Ovary (tissue), 9 donors: ENCODE data around the gene PRR18. TPM values are rescaled to one million over a fixed set of nuclear protein-coding genes. Genes with fewer than 3 reads are reported as not detected.

ENCODE experiments used
- DNase-seq, 5 donors: peaks; one replicate each; pipeline ENCODE4 v3.0.0-alpha.2; 2019 to 2020
- H3K27ac ChIP-seq, 2 donors: fragments of 200-600 bp; one replicate each; pipeline versions ENCODE4 v1.5.1 to v1.8.0; 2019 to 2022
- H3K27me3 ChIP-seq: fragments of 200-600 bp; one replicate; pipeline ENCODE4 v1.8.0; 2022
- H3K36me3 ChIP-seq: fragments of 200-600 bp; sonication (generic); one replicate; pipeline ENCODE4 v1.5.1; 2019
- H3K4me1 ChIP-seq: one replicate; pipeline ENCODE4 v1.8.1; 2013; ENCODE audit warnings: mild to moderate bottlenecking, moderate library complexity; ENCODE audit not compliant: insufficient read depth
- H3K4me3 ChIP-seq: fragments of 200-600 bp; sonication (generic); one replicate; pipeline ENCODE4 v1.5.1; 2017
- H3K9me3 ChIP-seq, 2 donors: fragments of 200-600 bp in 1 of 2; sonication (generic) in 1 of 2; one replicate each; pipeline versions ENCODE4 v1.5.1 to v1.8.1; 2013 to 2019; ENCODE audit warnings: mild to moderate bottlenecking in 1 of 2, moderate library complexity in 1 of 2
- CTCF ChIP-seq, 3 donors: fragments of 450-650 bp in 2 of 3; fragments of 200-600 bp in 1 of 3; IDR thresholded peaks; one replicate each; pipeline versions ENCODE4 v1.5.1 to v1.8.0; 2016 to 2022; ENCODE audit warnings: antibody characterized with exemption in 3 of 3, mild to moderate bottlenecking in 1 of 3
- EP300 ChIP-seq: sonication (generic); formaldehyde crosslinking; IDR thresholded peaks from one replicate; pipeline ENCODE4 v1.6.1; 2017; ENCODE audit warnings: antibody characterized with exemption
- POLR2A ChIP-seq: fragments of 450-650 bp; IDR thresholded peaks from one replicate; pipeline ENCODE4 v1.6.1; 2017; ENCODE audit warnings: antibody characterized with exemption, mild to moderate bottlenecking, moderate library complexity
- WGBS, 3 donors: extraction: QIAGEN DNeasy Blood & Tissue Kit in 1 of 3; methylation state at CpG; one replicate each; pipeline versions ENCODE4 v1.1.5 to v1.1.7; 2013 to 2017; 5-methylcytosine and 5-hydroxymethylcytosine counted together
- intact Hi-C, 4 donors: fragments of 100-400 bp; cut with DNase I; formaldehyde crosslinking; loops; one replicate each; pipeline versions ENCODE4 v1.11.0 to v1.15.1; 2022 to 2023
- polyA plus RNA-seq, 2 donors: library from polyadenylated mRNA; stranded (reverse); fragments of 200-250 nt in 1 of 2; fragments of 350-450 nt in 1 of 2; fragmentation: Illumina TruSeq in 1 of 2; extraction: RNeasy Lipid Tissue Mini Kit (QIAGEN cat#74804) in 1 of 2; gene quantifications; one replicate each; pipeline ENCODE4 v1.2.3, GENCODE V29; 2013 to 2014
- total RNA-seq, 7 donors: library from RNA; depleted of rRNA in 2 of 7; stranded (reverse); fragments of >200 nt in 2 of 7; fragmentation: NEBNext Ultra II Directional in 3 of 7; extraction: Animal tissue kit (Norgen Biotek cat#: 25700) in 3 of 7; gene quantifications; one replicate each; pipeline versions ENCODE4 v1.1.0 to v1.2.4, GENCODE V29; 2016 to 2023
- donor health status: DM: no; HTN: no; CAD: no; lungs with moderate emphysema.
- donor health status: DM: no; HTN: no; CAD: no.
- donor health status: Bipolar disorder and iron deficiency.
- donor health status: DM: yes; HTN: yes; CAD: no.
- donor health status: DM: no; HTN: no; CAD: no.
- donor health status: DM: yes; HTN: yes; CAD: no.

Gene PRR18
- total and polyA plus RNA-seq, 9 donors = 0.05 to 5.1 (median 0.25) TPM; not detected in 5

GRCh38 chr6:166274163-166274562 lies 34.0 kb downstream of the PRR18 start:
- intact Hi-C loops = loop anchor here in 3 of 4 donors (5.0 to 10.0 kb wide), 2 partner anchors 131 to 133 kb away; no protein-coding TSS in a partner anchor
- H3K4me3 ChIP-seq = no peak overlapping the region
- no peak for DNase-seq
- no peak overlapping the region for H3K27ac ChIP-seq
- H3K9me3 ChIP-seq = no peaks in the 10 kb centered on the region
- 59 to 67% (median 61%) methylated on average over 4 of the region's 4 CpGs for WGBS, 3 donors
- no peak for TF ChIP-seq EP300
- TF ChIP-seq CTCF (IDR thresholded peaks at IDR 0.05) = no peak
- no peak for TF ChIP-seq POLR2A
- no peaks in the 10 kb centered on the region for H3K27me3 ChIP-seq
- H3K4me1 ChIP-seq = no peaks in the 10 kb centered on the region
- no peaks in the 10 kb centered on the region for H3K36me3 ChIP-seq

- no peaks in the 10 kb centered on the region for H3K27me3 ChIP-seq
- no peak overlapping the region for H3K4me3 ChIP-seq
- 84 to 86% (median 85%) methylated on average over 9 of the region's 9 CpGs for WGBS, 3 donors
- no peak for TF ChIP-seq POLR2A
- no peak for TF ChIP-seq EP300
- TF ChIP-seq CTCF (IDR thresholded peaks at IDR 0.05) = no peak
- intact Hi-C loops = loop anchor here in 3 of 4 donors (5.0 to 10.0 kb wide), 2 partner anchors 133 to 136 kb away; no protein-coding TSS in a partner anchor
- no peak for DNase-seq
- H3K4me1 ChIP-seq = no peaks in the 10 kb centered on the region
- H3K27ac ChIP-seq = no peak overlapping the region
- no peaks in the 10 kb centered on the region for H3K9me3 ChIP-seq
- no peaks in the 10 kb centered on the region for H3K36me3 ChIP-seq
Observed at GRCh38 chr6:166271376-166271765, 36.8 kb downstream of the PRR18 start.

- H3K4me3 ChIP-seq = no peak overlapping the region
- 78 to 94% (median 85%) methylated on average over 10 of the region's 10 CpGs for WGBS, 3 donors
- no peaks in the 10 kb centered on the region for H3K36me3 ChIP-seq
- no peaks in the 10 kb centered on the region for H3K4me1 ChIP-seq
- DNase-seq = no peak
- intact Hi-C loops = loop anchor here in 3 of 4 donors (5.0 to 10.0 kb wide), 2 partner anchors 134 to 136 kb away; no protein-coding TSS in a partner anchor
- no peak overlapping the region for H3K27ac ChIP-seq
- no peaks in the 10 kb centered on the region for H3K9me3 ChIP-seq
- no peaks in the 10 kb centered on the region for H3K27me3 ChIP-seq
- TF ChIP-seq POLR2A = no peak
- TF ChIP-seq CTCF (IDR thresholded peaks at IDR 0.05) = no peak
- no peak for TF ChIP-seq EP300
Observed at GRCh38 chr6:166270706-166271375, 37.4 kb downstream of the PRR18 start.

- H3K4me3 ChIP-seq = no peak overlapping the region
- no peaks in the 10 kb centered on the region for H3K4me1 ChIP-seq
- no peaks in the 10 kb centered on the region for H3K36me3 ChIP-seq
- 74 to 85% (median 76%) methylated on average over 15 of the region's 15 CpGs for WGBS, 3 donors
- intact Hi-C loops = loop anchor here in 3 of 4 donors (5.0 to 10.0 kb wide), 2 partner anchors 135 to 138 kb away; no protein-coding TSS in a partner anchor
- H3K27ac ChIP-seq = no peak overlapping the region
- TF ChIP-seq POLR2A = no peak
- TF ChIP-seq CTCF (IDR thresholded peaks at IDR 0.05) = no peak
- no peak for TF ChIP-seq EP300
- no peaks in the 10 kb centered on the region for H3K9me3 ChIP-seq
- DNase-seq = no peak
- no peaks in the 10 kb centered on the region for H3K27me3 ChIP-seq
Observed at GRCh38 chr6:166269301-166270039, 38.7 kb downstream of the PRR18 start.
